OCI-LY1 (cell line): ENCODE results near the gene TAMALIN.

Experiments used
- H2AFZ ChIP-seq: fragments of 200-600 bp; sonication (generic), shearing (Covaris generic); 2 replicates; pipeline ENCODE4 v1.6.0; 2014; ENCODE audit warnings: antibody characterized with exemption, mild to moderate bottlenecking, low read length
- H3F3A ChIP-seq: fragments of 200-600 bp; sonication (generic), shearing (Covaris generic); 2 replicates; pipeline ENCODE4 v1.6.0; 2014; ENCODE audit warnings: mild to moderate bottlenecking, antibody characterized with exemption, low read length, moderate library complexity; ENCODE audit not compliant: insufficient read depth
- H3K27ac ChIP-seq: fragments of 200-600 bp; sonication (generic); 2 replicates; pipeline ENCODE4 v1.5.1; 2014; ENCODE audit warnings: low read length, mixed run types, mild to moderate bottlenecking, low read depth; ENCODE audit not compliant: poor library complexity, severe bottlenecking
- H3K27me3 ChIP-seq: fragments of 200-600 bp; sonication (generic); 2 replicates; pipeline ENCODE4 v1.6.0; 2014; ENCODE audit warnings: antibody characterized with exemption, mild to moderate bottlenecking, low read length, moderate library complexity; ENCODE audit not compliant: insufficient read depth
- H3K36me3 ChIP-seq: fragments of 200-600 bp; sonication (generic); 2 replicates; pipeline ENCODE4 v1.6.1; 2014; ENCODE audit warnings: mild to moderate bottlenecking, antibody characterized with exemption, low read length, moderate library complexity, mixed read lengths; ENCODE audit not compliant: insufficient read depth
- H3K4me1 ChIP-seq: fragments of 200-600 bp; sonication (generic); 2 replicates; pipeline ENCODE4 v1.5.1; 2014; ENCODE audit warnings: mild to moderate bottlenecking, low read length, moderate library complexity; ENCODE audit not compliant: insufficient read depth, severe bottlenecking
- H3K4me2 ChIP-seq: fragments of 200-600 bp; sonication (generic), shearing (Covaris generic); 2 replicates; pipeline ENCODE4 v1.6.1; 2014; ENCODE audit warnings: low read length
- H3K4me3 ChIP-seq: fragments of 200-600 bp; sonication (generic); 2 replicates; pipeline ENCODE4 v1.5.1; 2014; ENCODE audit warnings: low read length, low read depth, mild to moderate bottlenecking, mixed read lengths; ENCODE audit not compliant: poor library complexity, severe bottlenecking
- H3K79me2 ChIP-seq: fragments of 200-600 bp; shearing (Covaris generic); 2 replicates; pipeline ENCODE4 v1.6.1; 2016; ENCODE audit warnings: mixed run types, low read length, mixed read lengths; ENCODE audit not compliant: insufficient read depth
- H3K9ac ChIP-seq: fragments of 200-600 bp; sonication (generic), shearing (Covaris generic); 2 replicates; pipeline ENCODE4 v1.6.1; 2014; ENCODE audit warnings: mild to moderate bottlenecking, low read length, mixed read lengths
- H3K9me2 ChIP-seq: fragments of 200-600 bp; sonication (generic), shearing (Covaris generic); 2 replicates; pipeline ENCODE4 v1.6.1; 2014; ENCODE audit warnings: low read depth, mild to moderate bottlenecking, low read length, mixed read lengths
- H3K9me3 ChIP-seq: fragments of 200-600 bp; shearing (Covaris generic); 2 replicates; pipeline ENCODE4 v1.6.1; 2014; ENCODE audit warnings: low read length, mixed read lengths
- H4K20me1 ChIP-seq: fragments of 200-600 bp; sonication (generic), shearing (Covaris generic); 2 replicates; pipeline ENCODE4 v1.6.0; 2016; ENCODE audit warnings: mild to moderate bottlenecking, low read length; ENCODE audit not compliant: insufficient read depth
- EZH2 ChIP-seq: fragments of 200-600 bp; sonication (generic), shearing (Covaris generic); IDR thresholded peaks from 2 replicates; pipeline ENCODE4 v1.8.0; 2017; ENCODE audit warnings: borderline replicate concordance, mixed run types, mild to moderate bottlenecking, antibody characterized with exemption, low read length, moderate library complexity, mixed read lengths
- TF ChIP-seq, protein P1 (sequence below): fragments of 200-600 bp; sonication (generic), shearing (Covaris generic); IDR thresholded peaks from 2 replicates; pipeline ENCODE4 v1.5.1; 2017; ENCODE audit warnings: mild to moderate bottlenecking, antibody characterized with exemption, low read length, moderate library complexity, mixed read lengths

Gene TAMALIN

DNA sequence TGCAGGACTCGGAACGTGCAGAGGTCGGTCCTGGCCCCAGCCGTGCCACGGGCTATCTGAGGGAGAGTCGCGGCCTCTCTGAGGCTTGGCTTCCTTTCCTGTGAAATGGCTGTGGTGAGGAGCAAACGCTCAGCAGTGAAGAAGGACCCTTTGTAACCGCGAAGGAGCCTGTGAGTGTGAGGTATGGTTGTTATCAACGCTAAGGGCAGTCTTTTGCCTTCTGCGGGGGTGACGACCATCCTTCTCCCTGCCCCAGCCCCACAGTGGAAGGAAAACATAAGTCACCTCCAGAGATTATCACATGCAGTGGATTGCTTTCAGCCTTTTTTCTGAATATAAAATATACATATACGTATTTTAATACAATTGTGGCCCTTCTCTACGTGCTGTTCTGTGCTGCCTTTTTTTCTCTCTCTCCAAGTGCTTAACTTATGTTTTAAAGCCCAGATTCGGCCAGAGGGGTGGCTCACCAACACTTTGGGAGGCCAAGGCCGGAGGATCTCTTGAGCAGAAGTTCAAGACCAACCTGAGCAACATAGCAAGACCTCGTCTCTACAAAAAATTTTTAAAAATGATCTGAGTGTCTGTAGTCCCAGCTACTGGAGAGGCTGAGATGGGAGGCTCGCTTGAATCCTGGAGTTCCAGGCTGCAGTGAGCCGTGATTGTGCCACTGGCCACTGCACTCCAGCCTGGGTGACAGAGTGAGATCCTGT lies 17.4 kb downstream of the TAMALIN start:
- Histone ChIP-seq H3K36me3 (no peaks in the 10 kb centered on the region), H3K9me2 (no peaks in the 10 kb centered on the region), H3K4me1 (peaks cover 31% of the 10 kb centered on the region), H3F3A (no peaks in the 10 kb centered on the region; the same call in 1 of the 2 replicates), H3K9ac (peak overlapping the region; percentile 59), H2AFZ (no peak overlapping the region), H3K27me3 (0 out of 2 replicates have a peak, but pooled peaks cover 4% of the 10 kb centered on the region), H3K9me3 (no peaks in the 10 kb centered on the region), H3K27ac (peak overlapping the region; percentile 84), H3K79me2 (no peaks in the 10 kb centered on the region), H3K4me3 (peak overlapping the region; percentile 58), H4K20me1 (no peaks in the 10 kb centered on the region), H3K4me2 (peak overlapping the region; percentile 75)
- TF ChIP-seq, protein P1, sequence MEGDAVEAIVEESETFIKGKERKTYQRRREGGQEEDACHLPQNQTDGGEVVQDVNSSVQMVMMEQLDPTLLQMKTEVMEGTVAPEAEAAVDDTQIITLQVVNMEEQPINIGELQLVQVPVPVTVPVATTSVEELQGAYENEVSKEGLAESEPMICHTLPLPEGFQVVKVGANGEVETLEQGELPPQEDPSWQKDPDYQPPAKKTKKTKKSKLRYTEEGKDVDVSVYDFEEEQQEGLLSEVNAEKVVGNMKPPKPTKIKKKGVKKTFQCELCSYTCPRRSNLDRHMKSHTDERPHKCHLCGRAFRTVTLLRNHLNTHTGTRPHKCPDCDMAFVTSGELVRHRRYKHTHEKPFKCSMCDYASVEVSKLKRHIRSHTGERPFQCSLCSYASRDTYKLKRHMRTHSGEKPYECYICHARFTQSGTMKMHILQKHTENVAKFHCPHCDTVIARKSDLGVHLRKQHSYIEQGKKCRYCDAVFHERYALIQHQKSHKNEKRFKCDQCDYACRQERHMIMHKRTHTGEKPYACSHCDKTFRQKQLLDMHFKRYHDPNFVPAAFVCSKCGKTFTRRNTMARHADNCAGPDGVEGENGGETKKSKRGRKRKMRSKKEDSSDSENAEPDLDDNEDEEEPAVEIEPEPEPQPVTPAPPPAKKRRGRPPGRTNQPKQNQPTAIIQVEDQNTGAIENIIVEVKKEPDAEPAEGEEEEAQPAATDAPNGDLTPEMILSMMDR = peak; percentile 13; the same call in 1 of the 2 replicates
- no peak for TF ChIP-seq EZH2

GRCh38 chr12:52024845-52025230 lies 18.1 kb downstream of the TAMALIN start:
- TF ChIP-seq, protein P1 = no peak
- no peak for TF ChIP-seq EZH2
- no peak overlapping the region for H2AFZ ChIP-seq
- H4K20me1 ChIP-seq = no peaks in the 10 kb centered on the region
- no peaks in the 10 kb centered on the region; the same call in 1 of the 2 replicates for H3F3A ChIP-seq
- H3K4me1 ChIP-seq = peaks cover 31% of the 10 kb centered on the region
- no peaks in the 10 kb centered on the region for H3K36me3 ChIP-seq
- H3K27me3 ChIP-seq = 0 out of 2 replicates have a peak, but pooled peaks cover 5% of the 10 kb centered on the region
- H3K4me2 ChIP-seq = peak overlapping the region; percentile 75
- no peaks in the 10 kb centered on the region for H3K79me2 ChIP-seq
- H3K9ac ChIP-seq = peak overlapping the region; percentile 59
- H3K9me2 ChIP-seq = no peaks in the 10 kb centered on the region
- no peaks in the 10 kb centered on the region for H3K9me3 ChIP-seq
- H3K4me3 ChIP-seq = peak overlapping the region; percentile 58
- peak overlapping the region; percentile 84 for H3K27ac ChIP-seq

DNA sequence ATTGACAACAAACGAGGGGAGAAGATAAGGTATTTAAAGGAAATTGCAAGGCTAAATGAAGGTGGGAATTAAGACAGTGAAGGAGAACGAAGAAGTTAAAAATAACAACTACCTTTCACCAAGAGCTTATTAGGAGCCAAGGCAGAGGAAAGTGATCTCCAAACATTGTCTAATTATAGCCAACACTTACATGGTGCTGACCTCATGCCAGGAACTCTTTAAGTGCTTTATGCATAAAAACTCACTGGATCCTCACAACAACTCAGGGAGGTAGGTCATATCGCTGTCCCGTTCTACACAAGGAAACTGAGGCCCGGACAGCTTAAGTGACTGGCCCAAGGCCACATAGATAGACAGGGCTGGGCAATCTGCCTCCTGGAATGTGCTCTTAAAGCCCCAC lies 19.5 kb downstream of the TAMALIN start:
- Histone ChIP-seq H3K79me2 (no peaks in the 10 kb centered on the region), H3K9me3 (no peaks in the 10 kb centered on the region), H3K4me1 (peaks cover 31% of the 10 kb centered on the region), H3K9ac (no peak overlapping the region), H3K4me2 (peak overlapping the region; percentile 75; the same call in 1 of the 2 replicates), H3K36me3 (no peaks in the 10 kb centered on the region), H3K27ac (no peak overlapping the region), H3F3A (no peaks in the 10 kb centered on the region; the same call in 1 of the 2 replicates), H4K20me1 (no peaks in the 10 kb centered on the region), H3K4me3 (no peak overlapping the region), H2AFZ (no peak overlapping the region), H3K27me3 (0 out of 2 replicates have a peak, but pooled peaks cover 5% of the 10 kb centered on the region), H3K9me2 (no peaks in the 10 kb centered on the region)
- TF ChIP-seq, protein P1 = no peak
